ENCODE results near the gene JAZF1. TPM values are rescaled to one million over a fixed set of nuclear protein-coding genes. Genes with fewer than 3 reads are reported as not detected.

JAZF1 gene
- total and polyA plus RNA-seq, 2 of the 8 experiments (the other 6 are each of a cell fraction or from before 2014, with no cell fraction given) = 2.6 to 21.8 TPM

GRCh38 chr7:27953777-27954176 lies 226.8 kb downstream of the JAZF1 start:
- Histone ChIP-seq H3K4me1 (replicated peaks in 1 of 4; ENCODE audit: control insufficient read depth in 3 of 4, insufficient read depth in 4 of 4, low read length in 3 of 4) (no peaks in the 10 kb centered on the region), H3K9ac (replicated peaks in 1 of 4; ENCODE audit: extremely low read depth in 1 of 4, low read depth in 3 of 4, low read length in 3 of 4) (no peak overlapping the region), H2BK20ac (ENCODE audit: low read length) (no peak overlapping the region), H2BK120ac (replicated peaks; ENCODE audit: low read depth, low read length) (no peak overlapping the region), H4K5ac (ENCODE audit: insufficient read length, low read depth, low read length) (no peak overlapping the region), H3K23ac (ENCODE audit: insufficient read length) (no peak overlapping the region), H4K91ac (replicated peaks; ENCODE audit: insufficient read length, low read length) (no peak overlapping the region), H3K4ac (replicated peaks; ENCODE audit: insufficient read length, low read depth, low read length) (no peak overlapping the region), H3K4me3 (ENCODE audit: extremely low read depth in 1 of 4, insufficient read depth in 2 of 4, low read depth in 3 of 4, low read length in 4 of 4) (no peak overlapping the region), H3K79me1 (ENCODE audit: low read depth, low read length) (peaks cover 2% of the 10 kb centered on the region; the same call in 1 of the 2 replicates), H3K14ac (ENCODE audit: insufficient read length) (no peak overlapping the region), H3K27me3 (replicated peaks in 1 of 4; ENCODE audit: control insufficient read depth in 3 of 4, extremely low read depth in 1 of 4, insufficient read depth in 3 of 4, low read length in 3 of 4) (no peaks in the 10 kb centered on the region), H2AFZ (ENCODE audit: low read length) (no peak overlapping the region), H3K27ac (ENCODE audit: low read depth, low read length) (no peak overlapping the region), H2BK5ac (ENCODE audit: low read depth, low read length) (no peak overlapping the region), H3K79me2 (ENCODE audit: control insufficient read depth in 1 of 2, insufficient read depth in 2 of 2, low read length in 2 of 2) (no peaks in the 10 kb centered on the region), H3K56ac (replicated peaks; ENCODE audit: insufficient read length, low read depth, low read length) (no peak overlapping the region), H3K9me3 (ENCODE audit: insufficient read depth in 2 of 2, low read depth in 1 of 2, low read length in 1 of 2) (no peaks in the 10 kb centered on the region), H2BK15ac (ENCODE audit: low read length) (no peak overlapping the region), H3K23me2 (ENCODE audit: low read depth, low read length) (no peaks in the 10 kb centered on the region), H2AK5ac (ENCODE audit: low read depth, low read length) (no peak overlapping the region; the same call in 1 of the 2 replicates), H3K36me3 (ENCODE audit: control insufficient read depth in 2 of 4, insufficient read depth in 4 of 4, low read length in 3 of 4) (no peaks in the 10 kb centered on the region), H2BK12ac (ENCODE audit: low read depth, low read length) (no peak overlapping the region), H4K20me1 (replicated peaks in 1 of 2; ENCODE audit: control insufficient read depth in 1 of 2, insufficient read depth in 2 of 2, low read length in 2 of 2) (no peaks in the 10 kb centered on the region), H3K18ac (ENCODE audit: extremely low read depth, low read length) (no peak overlapping the region), H3K4me2 (ENCODE audit: insufficient read depth in 1 of 2, low read depth in 2 of 2, low read length in 2 of 2) (no peak overlapping the region), H4K8ac (ENCODE audit: extremely low read depth, insufficient read depth, low read length) (no peak overlapping the region)
- FAIRE-seq (no peak), DNase-seq (ENCODE audit: low read depth in 1 of 2, low spot score in 2 of 2) (no peak)
- POLR2A ChIA-PET (ENCODE audit: partially characterized antibody) = interaction anchor here (0.8 kb wide), 1 partner anchor 54 kb away, joined by 3 read pairs; no protein-coding TSS in a partner anchor
- WGBS, 2 experiments (ENCODE audit: extremely low coverage in 1 of 2, insufficient coverage in 1 of 2, insufficient read length in 1 of 2, insufficient replicate concordance in 2 of 2, low coverage in 1 of 2, low lambda C conversion rate in 2 of 2, missing lambda C conversion rate in 1 of 2) = 100% methylated on average over 1 of the region's 1 CpG; no CpG with 5 or more reads in 1 of the 2 experiments
- CTCF ChIA-PET (ENCODE audit: partially characterized antibody) = interaction anchor here (0.9 to 2.0 kb wide), 6 partner anchors 17 to 176 kb away, joined by 3 to 5 read pairs (median 4); no protein-coding TSS in a partner anchor
- TF ChIP-seq BACH1 (IDR thresholded peaks at IDR 0.05; ENCODE audit: low read length) = no peak
- TF ChIP-seq ASH2L (IDR thresholded peaks at IDR 0.05; ENCODE audit: low read length) = no peak
- no peak for TF ChIP-seq CEBPB (IDR thresholded peaks at IDR 0.05; ENCODE audit: low read depth, low read length)
- TF ChIP-seq RXRA (IDR thresholded peaks at IDR 0.05; ENCODE audit: insufficient read depth, low read depth, low read length) = no peak
- no peak for TF ChIP-seq TEAD4 (IDR thresholded peaks at IDR 0.05; ENCODE audit: low read depth, low read length)

Data from H1 (cell line).